HCT116 (cell line): ENCODE results near the gene CRIP2. TPM values are rescaled to one million over a fixed set of nuclear protein-coding genes. Genes with fewer than 3 reads are reported as not detected.
A peak's percentile ranks its signal among the peaks of the same experiment; 100 is the strongest.

Experiments used
- ATAC-seq: fragments of 200-7000 bp; cut with Tn5 transposase; 2 replicates; pipeline ENCODE4 v1.9.1; 2020; ENCODE audit warnings: mild to moderate bottlenecking, moderate library complexity
- BruUV-seq: library from RNA; stranded (reverse); fragments of 400-500 nt; replicated peaks from 2 replicates; lab custom pipeline; 2021; lab: Mats Ljungman, UMichigan
- CTCF ChIA-PET: fragments of 300-600 bp; sonication (Branson Sonifier 250); formaldehyde crosslinking; loops from one replicate; lab custom pipeline; 2021; ENCODE audit warnings: antibody characterized with exemption; lab: Charles Lee
- POLR2A ChIA-PET: fragments of 300-600, 350-600 bp; sonication (Branson Sonifier 250); formaldehyde crosslinking; loops from one replicate; lab custom pipeline; 2021; ENCODE audit warnings: antibody characterized with exemption; lab: Charles Lee
- RAD21 ChIA-PET, 2 experiments: fragments of 300-600 bp; sonication (Branson Sonifier 250); formaldehyde crosslinking; loops; one replicate each; lab custom pipeline; 2023; ENCODE audit warnings: low total read pairs in 2 of 2; ENCODE audit not compliant: uncharacterized antibody in 2 of 2, unreplicated experiment in 2 of 2, low non-redundant PET in 1 of 2; lab: Charles Lee
- DNase-seq: peaks from one replicate; pipeline ENCODE4 v3.0.0-alpha.2; 2010; ENCODE audit warnings: low read depth, low spot score
- H2AFZ ChIP-seq: fragments of 200-600 bp; shearing (Covaris generic), sonication (generic); 2 replicates; pipeline ENCODE4 v1.6.1; 2017; ENCODE audit warnings: low read depth, mixed run types, mixed read lengths, antibody characterized with exemption, low read length; ENCODE audit not compliant: poor library complexity, severe bottlenecking
- H3K27ac ChIP-seq: 2 replicates; pipeline ENCODE4 v1.5.1; 2012; ENCODE audit warnings: low read depth, low read length
- H3K27me3 ChIP-seq: fragments of 200-600 bp; sonication (generic); 2 replicates; pipeline ENCODE4 v1.6.1; 2016; ENCODE audit warnings: mixed run types, low read length, mixed read lengths; ENCODE audit not compliant: insufficient read depth
- H3K36me3 ChIP-seq, 2 experiments: fragments of 200-500 bp in 1 of 2; fragments of 200-600 bp in 1 of 2; sonication (Bioruptor generic) in 1 of 2; sonication (generic) in 1 of 2; 2 replicates each; pipeline versions ENCODE4 v1.5.1 to v1.6.1; 2014 to 2016; ENCODE audit warnings: low read length in 2 of 2, inconsistent platforms in 1 of 2, mixed read lengths in 1 of 2, mixed run types in 1 of 2; ENCODE audit not compliant: insufficient read depth in 2 of 2, control insufficient read depth in 1 of 2
- H3K4me1 ChIP-seq, 2 experiments: fragments of 200-600 bp in 1 of 2; sonication (generic) in 1 of 2; 2 replicates each; pipeline versions ENCODE4 v1.5.1 to v1.6.1; 2012 to 2017; ENCODE audit warnings: low read length in 2 of 2, inconsistent platforms in 1 of 2, mild to moderate bottlenecking in 1 of 2, mixed read lengths in 1 of 2, mixed run types in 1 of 2, moderate library complexity in 1 of 2; ENCODE audit not compliant: insufficient read depth in 2 of 2, control insufficient read depth in 1 of 2
- H3K4me2 ChIP-seq: fragments of 200-600 bp; sonication (generic); 2 replicates; pipeline ENCODE4 v1.6.1; 2017; ENCODE audit warnings: mixed run types, low read length, mixed read lengths
- H3K4me3 ChIP-seq, 2 experiments: fragments of 200-600 bp in 1 of 2; sonication (generic) in 1 of 2; replicated peaks in 1 of 2; 2 replicates each; pipeline ENCODE4 v1.5.1; 2011 to 2016; ENCODE audit warnings: low read length in 2 of 2, control low read depth in 1 of 2, low read depth in 1 of 2, mild to moderate bottlenecking in 1 of 2, mixed read lengths in 1 of 2, mixed run types in 1 of 2
- H3K79me2 ChIP-seq: fragments of 200-600 bp; sonication (generic); 2 replicates; pipeline ENCODE4 v1.6.1; 2017; ENCODE audit warnings: mild to moderate bottlenecking, mixed run types, low read length, moderate library complexity, mixed read lengths; ENCODE audit not compliant: insufficient read depth
- H3K9ac ChIP-seq: fragments of 200-600 bp; sonication (generic); 2 replicates; pipeline ENCODE4 v1.6.1; 2016; ENCODE audit warnings: low read length, mixed read lengths
- H3K9me2 ChIP-seq: fragments of 200-600 bp; sonication (generic), shearing (Covaris generic); 2 replicates; pipeline ENCODE4 v1.6.1; 2017; ENCODE audit warnings: mixed run types, mild to moderate bottlenecking, moderate library complexity; ENCODE audit not compliant: insufficient read depth
- H3K9me3 ChIP-seq, 2 experiments: fragments of 200-500 bp in 1 of 2; fragments of 200-600 bp in 1 of 2; sonication (Bioruptor generic) in 1 of 2; sonication (generic) in 1 of 2; 2 replicates each; pipeline ENCODE4 v1.6.1; 2014 to 2017; ENCODE audit warnings: low read length in 2 of 2, mixed read lengths in 2 of 2, inconsistent platforms in 1 of 2, low read depth in 1 of 2, mild to moderate bottlenecking in 1 of 2, mixed run types in 1 of 2, moderate library complexity in 1 of 2; ENCODE audit not compliant: control insufficient read depth in 1 of 2, insufficient read depth in 1 of 2
- H4K20me1 ChIP-seq: fragments of 200-600 bp; sonication (generic), shearing (Covaris generic); 2 replicates; pipeline ENCODE4 v1.6.1; 2017; ENCODE audit warnings: mixed run types, mild to moderate bottlenecking, moderate library complexity; ENCODE audit not compliant: insufficient read depth
- CBX3 ChIP-seq: IDR thresholded peaks from 2 replicates; pipeline ENCODE4 v1.6.1; 2012; ENCODE audit warnings: low read depth
- CEBPB ChIP-seq: IDR thresholded peaks from 2 replicates; pipeline ENCODE4 v1.6.1; 2012; ENCODE audit warnings: low read depth
- EGR1 ChIP-seq: IDR thresholded peaks from 2 replicates; pipeline ENCODE4 v1.6.1; 2012; ENCODE audit warnings: low read depth
- ELF1 ChIP-seq: IDR thresholded peaks from 2 replicates; pipeline ENCODE4 v1.6.1; 2012; ENCODE audit warnings: low read depth, borderline replicate concordance
- EZH2 ChIP-seq: fragments of 200-600 bp; sonication (generic); IDR thresholded peaks from 2 replicates; pipeline ENCODE4 v1.6.1; 2017; ENCODE audit warnings: antibody characterized with exemption, mixed run types
- FOSL1 ChIP-seq: IDR thresholded peaks from 2 replicates; pipeline ENCODE4 v1.6.1; 2012; ENCODE audit warnings: low read depth
- JUND ChIP-seq: IDR thresholded peaks from 2 replicates; pipeline ENCODE4 v1.6.1; 2012
- POLR2A ChIP-seq: IDR thresholded peaks from 2 replicates; pipeline ENCODE4 v1.7.0; 2011; ENCODE audit warnings: borderline replicate concordance; ENCODE audit not compliant: insufficient read depth, insufficient read length; ENCODE audit errors: extremely low read depth
- SIN3A ChIP-seq: IDR thresholded peaks from 2 replicates; pipeline ENCODE4 v1.6.1; 2012; ENCODE audit warnings: low read depth
- SRF ChIP-seq: IDR thresholded peaks from 2 replicates; pipeline ENCODE4 v1.6.1; 2012; ENCODE audit warnings: low read depth
- ZFX ChIP-seq: fragments of 450-650 bp; IDR thresholded peaks from 2 replicates; pipeline ENCODE4 v1.6.1; 2017
- ZNF274 ChIP-seq: fragments of 200-500 bp; sonication (Bioruptor generic); IDR thresholded peaks from 2 replicates; pipeline ENCODE4 v1.6.1; 2014; ENCODE audit warnings: mild to moderate bottlenecking, low read depth, low read length, inconsistent platforms
- intact Hi-C: fragments of 100-400 bp; cut with micrococcal nuclease; formaldehyde crosslinking; loops from 2 replicates; pipeline ENCODE4 v1.10.0; 2022
- total RNA-seq: library from RNA; stranded (reverse); gene quantifications from one replicate; pipeline ENCODE4 v1.2.1, GENCODE V29; 2021; ENCODE audit not compliant: unreplicated experiment
- TF ChIP-seq, protein P1 (sequence below): IDR thresholded peaks from 2 replicates; pipeline ENCODE4 v1.6.1; 2012; ENCODE audit warnings: low read depth
- TF ChIP-seq, protein P2 (sequence below): IDR thresholded peaks from 2 replicates; pipeline ENCODE4 v1.6.1; 2012
- TF ChIP-seq, protein P3 (sequence below), 3 experiments: fragments of 200-600 bp in 1 of 3; sonication (generic) in 1 of 3; IDR thresholded peaks in 2 of 3; conservative IDR thresholded peaks in 1 of 3; 2 replicates each; pipeline ENCODE4 v1.5.1; 2012 to 2017; ENCODE audit warnings: low read depth in 2 of 3, low read length in 2 of 3, antibody characterized with exemption in 1 of 3, borderline replicate concordance in 1 of 3, control low read depth in 1 of 3, mild to moderate bottlenecking in 1 of 3, mixed read lengths in 1 of 3, mixed run types in 1 of 3, moderate library complexity in 1 of 3; ENCODE audit not compliant: insufficient read depth in 1 of 3

The CRIP2 gene
- total RNA-seq, 1 experiment from 2014 or later, result 31.1 TPM

DNA sequence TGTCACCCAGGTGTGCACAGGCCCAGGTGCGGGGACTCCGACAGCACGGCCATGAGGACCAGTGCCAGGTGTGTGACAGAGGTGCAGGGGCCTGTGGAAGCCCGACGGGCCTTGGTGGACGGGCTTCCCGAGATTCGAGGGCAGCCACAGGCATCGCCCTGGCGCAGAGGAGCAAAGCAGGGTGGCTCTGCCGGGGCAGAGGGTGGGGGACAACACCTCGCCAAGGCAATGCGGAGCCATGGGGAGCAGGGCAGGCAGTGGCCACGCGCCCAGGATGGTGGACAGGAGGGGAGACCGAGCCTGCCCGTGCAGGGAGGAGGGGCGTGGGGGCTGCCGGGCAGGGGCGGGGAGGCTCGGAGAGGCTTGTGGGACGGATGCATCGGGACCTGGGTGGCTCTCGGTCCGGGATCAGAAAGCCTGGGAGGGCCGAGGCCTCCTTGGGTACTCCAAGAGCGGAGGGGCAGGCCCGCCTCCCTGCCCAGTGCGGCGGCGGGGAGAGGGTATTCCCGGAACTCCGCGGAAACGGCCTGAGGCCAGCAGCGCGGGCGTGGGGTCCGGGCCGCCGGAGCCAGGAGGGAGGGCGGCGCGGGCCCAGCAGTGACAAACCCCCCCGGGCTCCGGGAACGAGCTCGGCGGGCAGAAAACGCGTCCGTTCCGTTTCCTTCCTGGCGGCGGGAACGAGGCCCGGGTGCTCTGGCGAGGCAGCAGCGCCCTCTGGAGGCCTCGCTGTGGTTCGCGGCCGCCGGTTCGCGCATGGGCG lies 53.4 kb downstream of the CRIP2 start (continued):
- TF ChIP-seq, protein P1, sequence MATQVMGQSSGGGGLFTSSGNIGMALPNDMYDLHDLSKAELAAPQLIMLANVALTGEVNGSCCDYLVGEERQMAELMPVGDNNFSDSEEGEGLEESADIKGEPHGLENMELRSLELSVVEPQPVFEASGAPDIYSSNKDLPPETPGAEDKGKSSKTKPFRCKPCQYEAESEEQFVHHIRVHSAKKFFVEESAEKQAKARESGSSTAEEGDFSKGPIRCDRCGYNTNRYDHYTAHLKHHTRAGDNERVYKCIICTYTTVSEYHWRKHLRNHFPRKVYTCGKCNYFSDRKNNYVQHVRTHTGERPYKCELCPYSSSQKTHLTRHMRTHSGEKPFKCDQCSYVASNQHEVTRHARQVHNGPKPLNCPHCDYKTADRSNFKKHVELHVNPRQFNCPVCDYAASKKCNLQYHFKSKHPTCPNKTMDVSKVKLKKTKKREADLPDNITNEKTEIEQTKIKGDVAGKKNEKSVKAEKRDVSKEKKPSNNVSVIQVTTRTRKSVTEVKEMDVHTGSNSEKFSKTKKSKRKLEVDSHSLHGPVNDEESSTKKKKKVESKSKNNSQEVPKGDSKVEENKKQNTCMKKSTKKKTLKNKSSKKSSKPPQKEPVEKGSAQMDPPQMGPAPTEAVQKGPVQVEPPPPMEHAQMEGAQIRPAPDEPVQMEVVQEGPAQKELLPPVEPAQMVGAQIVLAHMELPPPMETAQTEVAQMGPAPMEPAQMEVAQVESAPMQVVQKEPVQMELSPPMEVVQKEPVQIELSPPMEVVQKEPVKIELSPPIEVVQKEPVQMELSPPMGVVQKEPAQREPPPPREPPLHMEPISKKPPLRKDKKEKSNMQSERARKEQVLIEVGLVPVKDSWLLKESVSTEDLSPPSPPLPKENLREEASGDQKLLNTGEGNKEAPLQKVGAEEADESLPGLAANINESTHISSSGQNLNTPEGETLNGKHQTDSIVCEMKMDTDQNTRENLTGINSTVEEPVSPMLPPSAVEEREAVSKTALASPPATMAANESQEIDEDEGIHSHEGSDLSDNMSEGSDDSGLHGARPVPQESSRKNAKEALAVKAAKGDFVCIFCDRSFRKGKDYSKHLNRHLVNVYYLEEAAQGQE, result no peak
- no peak for TF ChIP-seq SIN3A
- TF ChIP-seq CBX3, result no peak
- TF ChIP-seq, all 23 proteins: peak for 6

- Histone ChIP-seq H3K9me2 (no peaks in the 10 kb centered on the region), H4K20me1 (no peaks in the 10 kb centered on the region), H3K4me2 (peak overlapping the region; percentile 84), H3K27me3 (no peaks in the 10 kb centered on the region), H3K36me3 (no peaks in the 10 kb centered on the region), H2AFZ (no peak overlapping the region), H3K79me2 (no peaks in the 10 kb centered on the region), H3K9me3 (no peaks in the 10 kb centered on the region), H3K9ac (no peak overlapping the region; the same call in 1 of the 2 replicates), H3K27ac (no peak overlapping the region), H3K4me1 (peaks cover 8 to 23% of the 10 kb centered on the region in 2 experiments; a peak in 3 of 4 replicates), H3K4me3 (peak overlapping the region in 1 of 2 experiments; percentile 62; a peak in 2 of 4 replicates)
- no TSS peak for BruUV-seq
- intact Hi-C loops, result loop anchor here (1.0 to 5.0 kb wide), 2 partner anchors 36 to 157 kb away; partner anchors contain the start of gene TEDC1
- ATAC-seq (peak; percentile 2), DNase-seq (no peak)
- ChIA-PET POLR2A (no interaction called here), CTCF (interaction anchor here (0.6 to 1.6 kb wide), 8 partner anchors 9 to 361 kb away, joined by 3 to 17 read pairs (median 6); no protein-coding TSS in a partner anchor), RAD21 (interaction anchor here (0.6 to 1.3 kb wide), 6 partner anchors 17 to 158 kb away, joined by 3 to 6 read pairs (median 4); no protein-coding TSS in a partner anchor)
- TF ChIP-seq SRF (no peak), ELF1 (no peak), CBX3 (no peak), EGR1 (no peak), JUND (no peak), EZH2 (no peak), ZNF274 (no peak), ZFX (no peak), POLR2A (no peak), FOSL1 (no peak), CEBPB (no peak)
- TF ChIP-seq, protein P2, sequence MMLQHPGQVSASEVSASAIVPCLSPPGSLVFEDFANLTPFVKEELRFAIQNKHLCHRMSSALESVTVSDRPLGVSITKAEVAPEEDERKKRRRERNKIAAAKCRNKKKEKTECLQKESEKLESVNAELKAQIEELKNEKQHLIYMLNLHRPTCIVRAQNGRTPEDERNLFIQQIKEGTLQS, result no peak
- TF ChIP-seq, protein P3, sequence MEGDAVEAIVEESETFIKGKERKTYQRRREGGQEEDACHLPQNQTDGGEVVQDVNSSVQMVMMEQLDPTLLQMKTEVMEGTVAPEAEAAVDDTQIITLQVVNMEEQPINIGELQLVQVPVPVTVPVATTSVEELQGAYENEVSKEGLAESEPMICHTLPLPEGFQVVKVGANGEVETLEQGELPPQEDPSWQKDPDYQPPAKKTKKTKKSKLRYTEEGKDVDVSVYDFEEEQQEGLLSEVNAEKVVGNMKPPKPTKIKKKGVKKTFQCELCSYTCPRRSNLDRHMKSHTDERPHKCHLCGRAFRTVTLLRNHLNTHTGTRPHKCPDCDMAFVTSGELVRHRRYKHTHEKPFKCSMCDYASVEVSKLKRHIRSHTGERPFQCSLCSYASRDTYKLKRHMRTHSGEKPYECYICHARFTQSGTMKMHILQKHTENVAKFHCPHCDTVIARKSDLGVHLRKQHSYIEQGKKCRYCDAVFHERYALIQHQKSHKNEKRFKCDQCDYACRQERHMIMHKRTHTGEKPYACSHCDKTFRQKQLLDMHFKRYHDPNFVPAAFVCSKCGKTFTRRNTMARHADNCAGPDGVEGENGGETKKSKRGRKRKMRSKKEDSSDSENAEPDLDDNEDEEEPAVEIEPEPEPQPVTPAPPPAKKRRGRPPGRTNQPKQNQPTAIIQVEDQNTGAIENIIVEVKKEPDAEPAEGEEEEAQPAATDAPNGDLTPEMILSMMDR (IDR thresholded peaks at IDR 0.05 in 2 of 3, conservative IDR thresholded peaks at IDR 0.05 in 1 of 3; ENCODE audit: borderline replicate concordance in 1 of 3, insufficient read depth in 1 of 3, low read depth in 2 of 3, low read length in 2 of 3), result no peak
Observed at GRCh38 chr14:105528586-105529318, 54.1 kb downstream of the CRIP2 start.
